ENCODE results near the gene GSX2. TPM values are rescaled to one million over a fixed set of nuclear protein-coding genes. Genes with fewer than 3 reads are reported as not detected.
A peak's percentile ranks its signal among the peaks of the same experiment; 100 is the strongest.

The GSX2 gene
- total and polyA plus RNA-seq, 2 of the 13 experiments (the other 11 are each of a cell fraction or from before 2014, with no cell fraction given) = not detected

GRCh38 chr4:54090804-54091623, 8.9 kb upstream of the GSX2 start (continued):
- TF ChIP-seq TRIM22 (IDR thresholded peaks at IDR 0.05) (no peak), SMARCC2 (IDR thresholded peaks at IDR 0.05) (no peak), ZNF10 (CRISPR knock-in tag; IDR thresholded peaks at IDR 0.05; ENCODE audit: borderline replicate concordance, low read depth) (no peak), ARID3A (IDR thresholded peaks at IDR 0.05; ENCODE audit: low read depth, low read length) (no peak), LCORL (IDR thresholded peaks at IDR 0.05) (no peak), LCORL (CRISPR knock-in tag; IDR thresholded peaks at IDR 0.05) (0 out of 2 replicates have a peak, but pooled peaks have one; percentile 30), ZNF761 (CRISPR knock-in tag; conservative IDR thresholded peaks at IDR 0.05) (no peak), NPAS2 (CRISPR knock-in tag; IDR thresholded peaks at IDR 0.05; ENCODE audit: borderline replicate concordance) (no peak), GABPB1 (CRISPR knock-in tag; IDR thresholded peaks at IDR 0.05) (0 out of 2 replicates have a peak, but pooled peaks have one; percentile 34), ZNF749 (CRISPR knock-in tag; IDR thresholded peaks at IDR 0.05; ENCODE audit: borderline replicate concordance) (no peak), ZNF543 (CRISPR knock-in tag; IDR thresholded peaks at IDR 0.05) (no peak), HBP1 (CRISPR knock-in tag; IDR thresholded peaks at IDR 0.05; ENCODE audit: low read depth) (no peak), NCOA2 (CRISPR knock-in tag; IDR thresholded peaks at IDR 0.05) (no peak), NKX3-1 (CRISPR knock-in tag; IDR thresholded peaks at IDR 0.05) (no peak), MXD1 (CRISPR knock-in tag; IDR thresholded peaks at IDR 0.05) (peak; percentile 74; the same call in 1 of the 2 replicates), SP2 (CRISPR knock-in tag; IDR thresholded peaks at IDR 0.05) (no peak), JUND (CRISPR knock-in tag; IDR thresholded peaks at IDR 0.05) (no peak), TBP (CRISPR knock-in tag; IDR thresholded peaks at IDR 0.05) (no peak), ZNF660 (CRISPR knock-in tag; IDR thresholded peaks at IDR 0.05; ENCODE audit: borderline replicate concordance, low read depth) (no peak), NR2F1 (CRISPR knock-in tag; IDR thresholded peaks at IDR 0.05) (no peak), MBD4 (IDR thresholded peaks at IDR 0.05; ENCODE audit: borderline replicate concordance, low read length) (no peak), BCL3 (CRISPR knock-in tag; IDR thresholded peaks at IDR 0.05) (peak; percentile 50; the same call in 1 of the 2 replicates), FOXO1 (CRISPR knock-in tag; IDR thresholded peaks at IDR 0.05) (0 out of 2 replicates have a peak, but pooled peaks have one; percentile 14), PHF21A (CRISPR knock-in tag; IDR thresholded peaks at IDR 0.05) (no peak), ZNF430 (CRISPR knock-in tag; IDR thresholded peaks at IDR 0.05) (no peak; the same call in 1 of the 2 replicates)

All from HepG2 (cell line).